HUES64 (cell line): ENCODE results near the gene ETFDH.
"Not testable (repeated sequence)": the region's sequence is repeated elsewhere in the genome, so short reads cannot be mapped to it uniquely, and the experiment has no call there.

ENCODE experiments used
- H3K27ac ChIP-seq: 2 replicates; pipeline ENCODE4 v1.7.0; 2013; ENCODE audit warnings: low read depth, low read length, inconsistent platforms
- H3K27me3 ChIP-seq: 2 replicates; pipeline ENCODE4 v1.6.1; 2013; ENCODE audit warnings: mild to moderate bottlenecking, low read length; ENCODE audit not compliant: insufficient read depth
- H3K36me3 ChIP-seq: 2 replicates; pipeline ENCODE4 v1.6.1; 2013; ENCODE audit warnings: mild to moderate bottlenecking, low read length; ENCODE audit not compliant: insufficient read depth
- H3K4me1 ChIP-seq: 2 replicates; pipeline ENCODE4 v1.6.1; 2013; ENCODE audit warnings: mild to moderate bottlenecking, low read length, moderate library complexity; ENCODE audit not compliant: insufficient read depth
- H3K4me3 ChIP-seq: 2 replicates; pipeline ENCODE4 v1.5.1; 2013; ENCODE audit warnings: mild to moderate bottlenecking, low read length, moderate library complexity
- H3K9ac ChIP-seq: 2 replicates; pipeline ENCODE4 v1.6.1; 2013; ENCODE audit warnings: mild to moderate bottlenecking, low read depth, low read length
- H3K9me3 ChIP-seq: 2 replicates; pipeline ENCODE4 v1.6.1; 2013; ENCODE audit warnings: low read depth, low read length; ENCODE audit not compliant: insufficient read depth
- WGBS: fragments of 150-250, 120-280 bp; methylation state at CpG from one replicate; pipeline ENCODE4 v1.1.7; 2013; ENCODE audit warnings: missing lambda C conversion rate; 5-methylcytosine and 5-hydroxymethylcytosine counted together

Gene ETFDH

DNA sequence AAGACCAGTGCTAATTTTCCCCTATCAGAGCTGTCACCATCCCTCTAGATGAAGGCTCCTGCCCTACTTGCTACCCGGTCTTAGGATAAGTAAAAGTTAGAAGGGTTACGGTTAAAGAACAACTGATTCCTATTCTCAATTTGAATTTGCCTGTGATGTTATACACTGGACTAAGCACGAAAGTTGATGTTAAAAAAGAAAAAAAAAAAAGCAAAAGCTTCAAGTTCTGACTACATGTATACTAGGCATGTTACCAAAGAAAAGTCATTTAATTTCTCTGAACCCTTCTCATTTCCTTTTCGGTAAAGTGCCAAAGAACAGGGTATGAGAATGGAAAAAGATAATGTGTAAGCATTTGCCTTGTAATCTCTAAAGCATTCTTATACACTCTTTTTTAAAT is 52.5 kb downstream of the ETFDH start:
- Histone ChIP-seq H3K36me3 (peaks cover 19% of the 10 kb centered on the region), H3K4me1 (peaks cover 13% of the 10 kb centered on the region; the same call in 1 of the 2 replicates), H3K27me3 (peaks cover 6% of the 10 kb centered on the region), H3K27ac (no peak overlapping the region), H3K9ac (no peak overlapping the region), H3K9me3 (no peaks in the 10 kb centered on the region), H3K4me3 (no peak overlapping the region)
- WGBS = 98% methylated on average over 3 of the region's 4 CpGs

DNA sequence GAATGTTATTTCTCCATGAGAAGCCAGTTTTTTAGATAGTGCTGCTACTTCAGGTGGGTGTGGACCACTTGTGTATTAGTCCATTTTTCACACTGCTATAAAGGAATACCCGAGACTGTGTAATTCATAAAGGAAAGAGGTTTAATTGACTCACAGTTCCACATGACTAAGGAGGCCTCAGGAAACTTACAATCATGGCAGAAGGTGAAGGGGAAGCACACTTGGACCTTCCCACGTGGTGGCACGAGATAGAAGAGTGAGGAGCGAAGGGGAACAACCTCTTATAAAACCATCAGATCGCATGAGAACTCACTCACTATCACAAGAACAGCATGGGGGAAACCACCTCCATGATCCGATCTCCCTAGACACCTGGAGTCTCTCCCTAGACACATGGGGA is 54.5 kb downstream of the ETFDH start:
- H3K9me3 ChIP-seq = no peaks in the 10 kb centered on the region
- peaks cover 1% of the 10 kb centered on the region; the same call in 1 of the 2 replicates for H3K36me3 ChIP-seq
- no peak overlapping the region for H3K9ac ChIP-seq
- WGBS = 99% methylated on average over 6 of the region's 6 CpGs
- peaks cover 13% of the 10 kb centered on the region; the same call in 1 of the 2 replicates for H3K4me1 ChIP-seq
- H3K27me3 ChIP-seq = peaks cover 6% of the 10 kb centered on the region
- no peak overlapping the region for H3K27ac ChIP-seq
- H3K4me3 ChIP-seq = no peak overlapping the region

DNA sequence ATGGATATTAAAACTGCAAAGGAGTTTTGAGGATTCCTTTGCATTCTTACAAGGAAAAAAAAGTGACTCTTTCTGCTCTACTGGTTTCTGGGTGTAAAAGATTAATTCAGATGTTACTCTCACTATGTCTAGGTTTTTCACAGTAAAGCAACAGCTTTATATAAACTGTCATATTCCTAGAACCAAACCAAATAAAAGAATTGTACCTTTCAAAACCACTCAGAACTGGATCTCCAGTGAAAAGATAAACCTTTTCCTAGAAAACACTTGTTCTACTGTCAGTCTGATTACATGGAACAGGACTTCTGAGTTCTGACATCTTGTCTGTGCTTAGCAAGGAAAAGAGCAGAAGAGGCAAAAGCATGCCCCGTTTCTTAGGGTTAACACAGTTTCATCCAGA is 56.1 kb downstream of the ETFDH start:
- Histone ChIP-seq H3K4me1 (peaks cover 9% of the 10 kb centered on the region; the same call in 1 of the 2 replicates), H3K36me3 (no peaks in the 10 kb centered on the region), H3K4me3 (no peak overlapping the region), H3K9ac (no peak overlapping the region), H3K9me3 (no peaks in the 10 kb centered on the region), H3K27ac (no peak overlapping the region), H3K27me3 (peaks cover 6% of the 10 kb centered on the region)
- WGBS = 72% methylated on average over 1 of the region's 1 CpG

DNA sequence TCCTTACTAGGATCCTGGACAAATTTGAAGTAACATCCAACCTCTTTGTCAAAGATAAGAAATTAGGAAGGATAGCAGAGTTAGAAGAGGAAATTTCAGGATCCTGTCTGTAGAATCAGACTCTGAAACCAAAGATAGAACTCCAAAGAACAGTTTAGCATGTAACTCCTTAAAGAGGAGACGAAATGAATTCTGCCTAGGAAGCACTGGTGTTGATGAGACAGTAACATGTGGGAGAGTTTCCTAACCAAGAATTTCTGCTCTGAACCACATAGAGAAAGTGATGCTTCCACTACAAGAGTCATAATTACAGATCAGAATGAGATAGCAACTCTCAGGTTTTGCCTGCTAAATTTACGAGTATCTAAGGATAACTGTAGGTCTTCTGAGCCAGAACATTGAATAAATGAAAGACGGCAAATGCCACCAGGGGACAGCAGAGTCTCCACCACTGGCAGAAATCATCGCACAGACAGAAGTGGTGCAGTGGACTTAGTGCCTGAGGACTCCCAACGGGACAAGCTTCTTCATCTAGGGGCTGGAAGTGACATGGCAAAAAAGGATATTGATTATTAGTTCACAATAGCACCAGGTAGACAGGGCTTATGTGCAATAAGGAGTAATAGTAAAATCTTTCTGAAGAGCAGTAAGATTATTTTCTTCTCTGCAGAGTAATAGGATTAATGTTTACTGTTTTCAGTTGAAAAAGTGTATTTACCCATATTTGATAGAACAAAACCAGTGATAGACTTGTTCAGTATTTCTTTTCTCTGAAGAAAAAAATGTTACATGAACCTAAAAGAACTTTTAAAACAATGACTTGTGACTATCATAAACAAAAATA is 57.8 kb downstream of the ETFDH start:
- Histone ChIP-seq H3K4me3 (no peak overlapping the region), H3K27me3 (peaks cover 3% of the 10 kb centered on the region), H3K9ac (no peak overlapping the region), H3K4me1 (peaks cover 9% of the 10 kb centered on the region; the same call in 1 of the 2 replicates), H3K9me3 (no peaks in the 10 kb centered on the region), H3K36me3 (no peaks in the 10 kb centered on the region), H3K27ac (no peak overlapping the region)
- WGBS = 73% methylated on average over 5 of the region's 5 CpGs

DNA sequence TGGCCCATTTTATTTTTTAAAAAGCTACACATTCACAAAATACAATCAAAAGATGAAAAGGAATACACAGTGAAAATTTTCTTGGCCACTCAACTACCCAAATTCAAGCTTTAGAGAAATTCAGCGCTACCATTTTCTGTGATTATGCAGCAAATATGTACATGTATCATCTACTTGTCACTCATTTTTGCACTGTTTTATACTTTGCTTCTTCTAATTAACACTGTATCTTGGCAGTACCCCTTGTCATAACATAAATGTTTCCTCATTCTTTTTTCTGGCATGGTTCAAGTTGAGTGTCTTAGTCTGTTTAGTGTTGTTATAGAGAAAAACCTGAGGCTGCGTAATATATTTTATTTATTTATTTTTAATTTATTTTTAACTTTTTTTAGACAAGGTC is 66.8 kb downstream of the ETFDH start:
- Histone ChIP-seq H3K4me3 (no peak overlapping the region), H3K27ac (no peak overlapping the region), H3K27me3 (no peaks in the 10 kb centered on the region), H3K9ac (no peak overlapping the region), H3K4me1 (peaks cover 4% of the 10 kb centered on the region; the same call in 1 of the 2 replicates), H3K9me3 (no peaks in the 10 kb centered on the region), H3K36me3 (no peaks in the 10 kb centered on the region)
- 100% methylated on average over 1 of the region's 2 CpGs for WGBS

DNA sequence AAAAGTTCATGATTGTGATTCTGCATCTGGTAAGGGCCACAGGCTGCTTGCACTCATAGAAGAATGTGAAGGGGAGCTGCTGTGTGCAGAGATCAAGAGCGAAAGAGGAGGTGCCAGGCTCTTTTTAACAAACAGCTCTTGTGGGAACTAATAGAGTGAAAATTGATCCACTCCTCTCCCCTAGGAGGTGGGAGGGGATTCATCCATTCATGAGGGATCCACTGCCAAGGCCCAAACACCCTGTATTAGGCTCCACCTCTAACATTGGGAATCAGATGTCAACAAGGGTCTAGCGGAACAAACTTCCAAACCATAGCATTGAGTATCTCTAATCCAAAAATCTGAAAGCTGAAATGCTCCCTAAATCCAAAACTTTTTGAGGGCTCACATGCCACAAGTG is 67.5 kb downstream of the ETFDH start:
- Histone ChIP-seq H3K4me1 (peaks cover 4% of the 10 kb centered on the region; the same call in 1 of the 2 replicates), H3K27ac (no peak overlapping the region), H3K4me3 (no peak overlapping the region), H3K9me3 (no peaks in the 10 kb centered on the region), H3K27me3 (no peaks in the 10 kb centered on the region), H3K9ac (no peak overlapping the region), H3K36me3 (no peaks in the 10 kb centered on the region)
- WGBS = 85% methylated on average over 2 of the region's 2 CpGs

DNA sequence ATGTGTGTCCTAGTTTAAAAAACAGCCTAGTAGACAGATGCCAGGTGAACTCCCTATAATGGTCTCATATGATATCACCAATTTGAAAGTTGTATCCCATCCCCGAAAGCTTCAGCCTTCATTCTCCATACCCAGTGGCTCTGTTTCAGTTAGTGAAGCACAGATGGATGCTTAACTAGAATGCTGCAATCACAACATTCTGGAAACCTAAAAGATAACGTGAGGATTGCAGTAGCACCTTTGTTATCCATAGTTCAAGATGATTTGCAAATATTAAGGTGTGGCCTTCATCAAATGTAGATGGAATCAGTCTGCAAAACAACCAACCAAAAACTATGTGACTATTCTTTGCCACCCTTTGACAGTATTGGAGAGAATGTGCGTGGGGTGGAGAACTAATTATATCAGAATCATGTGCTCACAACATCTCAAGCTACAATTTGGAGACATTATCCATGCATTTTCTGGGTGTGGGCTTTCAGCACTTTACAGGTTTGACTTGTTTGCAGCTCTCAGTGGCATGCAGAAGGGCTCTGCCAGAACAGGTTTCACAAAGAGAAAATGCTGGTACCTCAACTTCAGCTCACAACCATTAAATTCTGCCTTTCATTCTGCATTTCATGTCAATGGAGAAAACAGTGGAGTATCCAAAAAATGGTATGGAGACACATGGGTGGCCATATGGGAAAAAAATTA is 69.4 kb downstream of the ETFDH start:
- peaks cover 4% of the 10 kb centered on the region; the same call in 1 of the 2 replicates for H3K4me1 ChIP-seq
- H3K9ac ChIP-seq = no peak overlapping the region
- H3K4me3 ChIP-seq = no peak overlapping the region
- WGBS = 93% methylated on average over 3 of the region's 3 CpGs
- H3K27me3 ChIP-seq = no peaks in the 10 kb centered on the region
- H3K36me3 ChIP-seq = no peaks in the 10 kb centered on the region
- H3K27ac ChIP-seq = no peak overlapping the region
- H3K9me3 ChIP-seq = no peaks in the 10 kb centered on the region

DNA sequence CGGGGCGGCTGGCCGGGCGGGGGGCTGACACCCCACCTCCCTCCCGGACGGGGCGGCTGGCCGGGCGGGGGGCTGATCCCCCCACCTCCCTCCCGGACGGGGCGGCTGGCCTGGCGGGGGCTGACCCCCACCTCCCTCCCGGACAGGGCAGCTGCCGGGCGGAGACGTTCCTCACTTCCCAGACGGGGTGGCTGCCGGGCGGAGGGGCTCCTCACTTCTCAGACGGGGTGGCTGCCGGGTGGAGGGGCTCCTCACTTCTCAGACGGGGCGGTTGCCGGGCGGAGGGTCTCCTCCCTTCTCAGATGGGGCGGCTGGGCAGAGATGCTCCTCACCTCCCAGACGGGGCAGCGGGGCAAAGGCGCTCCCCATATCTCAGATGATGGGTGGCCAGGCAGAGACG is 74.4 kb downstream of the ETFDH start:
- H3K36me3 ChIP-seq, H3K27me3 ChIP-seq, H3K27ac ChIP-seq, H3K9ac ChIP-seq, H3K9me3 ChIP-seq, H3K4me3 ChIP-seq, H3K4me1 ChIP-seq: not testable (repeated sequence)
- WGBS = 96% methylated on average over 31 of the region's 31 CpGs

DNA sequence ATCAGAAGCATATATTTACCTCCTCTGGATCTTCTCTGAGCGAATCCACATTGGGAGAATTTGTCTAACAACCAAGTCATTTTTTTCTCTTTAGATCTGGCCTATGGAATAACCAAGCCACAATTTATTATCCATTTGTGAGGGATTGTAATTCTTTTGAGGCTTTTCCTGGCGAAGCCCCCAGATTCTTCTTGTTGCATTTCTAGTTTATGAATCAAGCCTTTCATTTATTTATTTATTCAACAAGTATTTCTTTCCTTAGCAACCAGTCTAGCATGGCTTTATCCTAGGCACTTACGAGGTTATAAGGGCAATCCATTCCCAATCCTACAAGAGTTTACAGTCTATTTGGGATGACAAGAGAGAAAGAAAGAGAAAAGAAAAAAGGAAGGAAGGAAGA is 78.3 kb downstream of the ETFDH start:
- Histone ChIP-seq H3K4me3 (no peak overlapping the region), H3K9ac (no peak overlapping the region), H3K36me3 (no peaks in the 10 kb centered on the region), H3K4me1 (no peaks in the 10 kb centered on the region), H3K9me3 (peaks cover 5% of the 10 kb centered on the region; the same call in 1 of the 2 replicates), H3K27me3 (no peaks in the 10 kb centered on the region), H3K27ac (no peak overlapping the region)
- 95% methylated on average over 3 of the region's 3 CpGs for WGBS

DNA sequence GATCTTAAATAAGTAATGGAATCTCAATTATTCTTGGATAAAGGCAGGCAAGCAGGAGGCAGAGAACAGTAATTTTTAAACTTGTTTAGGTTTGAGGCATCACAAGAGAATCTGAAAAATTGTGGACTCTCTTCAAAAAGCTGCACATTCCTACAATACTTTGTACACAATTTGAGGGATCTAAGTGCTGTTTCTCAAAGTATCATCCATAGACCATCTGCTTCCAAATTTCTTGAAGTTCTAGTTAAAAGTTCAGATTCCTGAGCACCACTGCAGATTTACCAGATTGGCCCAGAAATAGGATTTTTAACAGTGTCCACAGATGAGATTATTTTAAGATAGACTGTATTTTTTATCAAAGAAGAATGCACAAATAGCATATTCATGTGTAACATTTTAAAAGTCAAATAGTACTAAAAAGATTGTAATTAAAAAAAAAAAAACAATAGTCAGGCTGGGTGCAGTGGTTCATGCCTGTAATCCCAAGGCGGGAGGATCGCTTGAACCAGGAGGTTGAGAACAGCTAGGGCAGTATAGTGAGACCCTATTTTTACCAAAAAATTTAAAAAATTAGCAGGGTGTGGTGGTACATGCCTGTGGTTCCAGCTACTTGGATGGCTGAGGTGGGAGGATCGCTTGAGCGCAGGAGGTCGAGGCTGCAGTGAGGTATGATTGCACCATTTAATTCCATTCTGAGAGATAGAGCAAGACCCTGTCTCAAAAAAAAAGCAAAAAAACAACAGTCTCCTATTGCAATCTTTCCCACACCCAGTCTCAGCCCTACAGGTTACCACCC is 82.5 kb downstream of the ETFDH start:
- Histone ChIP-seq H3K27me3 (no peaks in the 10 kb centered on the region), H3K9ac (no peak overlapping the region), H3K4me1 (no peaks in the 10 kb centered on the region), H3K9me3 (no peaks in the 10 kb centered on the region), H3K36me3 (no peaks in the 10 kb centered on the region), H3K27ac (no peak overlapping the region), H3K4me3 (no peak overlapping the region)
- 93% methylated on average over 5 of the region's 5 CpGs for WGBS

DNA sequence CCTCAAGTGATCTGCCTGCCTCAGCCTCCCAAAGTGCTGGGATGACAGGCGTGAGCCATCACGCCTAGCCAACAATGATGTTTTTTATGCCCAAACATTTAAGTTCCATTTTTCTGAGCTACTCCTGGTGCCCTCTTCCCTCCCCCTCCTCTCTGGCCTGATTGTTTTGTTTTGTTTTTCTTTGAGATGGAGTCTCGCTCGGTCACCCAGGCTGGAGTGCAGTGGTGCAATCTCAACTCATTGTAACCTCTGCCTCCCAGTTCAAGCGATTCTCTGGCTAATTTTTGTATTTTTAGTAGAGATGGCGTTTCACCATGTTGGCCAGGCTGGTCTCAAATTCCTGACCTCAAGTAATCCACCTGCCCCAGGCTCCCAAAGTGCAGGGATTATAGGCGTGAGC is 83.7 kb downstream of the ETFDH start:
- 87% methylated on average over 6 of the region's 7 CpGs for WGBS
- not testable (repeated sequence) for H3K9ac ChIP-seq, H3K27me3 ChIP-seq, H3K9me3 ChIP-seq, H3K4me1 ChIP-seq, H3K36me3 ChIP-seq, H3K27ac ChIP-seq, H3K4me3 ChIP-seq
